SU-DHL-6 (cell line): ENCODE results near the gene TBC1D5.

ENCODE experiments used
- CTCF ChIP-seq: fragments of 200-600 bp; sonication (generic); IDR thresholded peaks from one replicate; pipeline ENCODE4 v1.5.1; 2017; ENCODE audit warnings: antibody characterized with exemption, mild to moderate bottlenecking, low read length, moderate library complexity; ENCODE audit not compliant: insufficient read depth, poor library complexity, severe bottlenecking
- EZH2phosphoT487 ChIP-seq: fragments of 200-600 bp; sonication (generic), shearing (Covaris generic); conservative IDR thresholded peaks from 2 replicates; pipeline ENCODE4 v1.6.1; 2018; ENCODE audit warnings: mild to moderate bottlenecking, antibody characterized with exemption, low read length, moderate library complexity, mixed read lengths

- TF ChIP-seq CTCF (no peak), EZH2phosphoT487 (no peak)
These were observed 152.5 kb downstream of the TBC1D5 start for GRCh38 chr3:17589888-17590287.
